Neural cell (in vitro differentiated cells): ENCODE results near the gene NTF4.

ENCODE experiments used
- EZH2 ChIP-seq: fragments of 200-600, 300-800 bp; shearing (Covaris generic), sonication (generic); IDR thresholded peaks from 2 replicates; pipeline ENCODE4 v1.6.1; 2014; ENCODE audit warnings: antibody characterized with exemption, low read length, borderline replicate concordance, mild to moderate bottlenecking; ENCODE audit not compliant: insufficient read depth, poor library complexity, severe bottlenecking
- SMC3 ChIP-seq: fragments of 450-650 bp; conservative IDR thresholded peaks from 2 replicates; pipeline ENCODE4 v1.6.1; 2014; ENCODE audit warnings: antibody characterized with exemption, mild to moderate bottlenecking, moderate library complexity; ENCODE audit not compliant: poor library complexity
- TAF1 ChIP-seq: IDR thresholded peaks from 2 replicates; pipeline ENCODE4 v1.6.1; 2012; ENCODE audit warnings: low read depth
- TF ChIP-seq, protein P1 (sequence below): fragments of 450-650 bp; IDR thresholded peaks from 2 replicates; pipeline ENCODE4 v1.5.1; 2014; ENCODE audit warnings: antibody characterized with exemption, mild to moderate bottlenecking, moderate library complexity; ENCODE audit not compliant: poor library complexity, severe bottlenecking
- TF ChIP-seq, protein P2 (sequence below): IDR thresholded peaks from 2 replicates; pipeline ENCODE4 v1.6.1; 2012; ENCODE audit warnings: borderline replicate concordance

DNA sequence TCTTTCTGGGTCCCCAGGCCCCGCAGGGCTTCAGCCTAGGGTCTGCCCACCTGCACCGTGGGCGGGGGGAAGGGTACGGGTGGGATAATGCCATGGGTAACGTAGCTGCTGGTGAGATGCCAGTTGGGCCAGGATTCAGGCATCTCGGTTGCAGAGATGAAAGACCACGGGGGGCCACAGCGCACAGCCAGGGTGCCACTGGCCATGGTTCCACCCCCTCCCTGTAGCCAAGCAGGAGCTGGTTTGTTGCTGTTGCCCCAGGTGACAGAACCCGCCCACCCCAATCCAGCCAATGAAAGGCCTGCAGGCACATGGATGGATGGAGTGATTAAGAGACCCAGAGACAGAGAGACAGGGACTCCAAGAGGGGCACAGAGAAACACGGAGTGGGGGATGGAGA, 6.1 kb downstream of the NTF4 start:
- TF ChIP-seq, protein P1, sequence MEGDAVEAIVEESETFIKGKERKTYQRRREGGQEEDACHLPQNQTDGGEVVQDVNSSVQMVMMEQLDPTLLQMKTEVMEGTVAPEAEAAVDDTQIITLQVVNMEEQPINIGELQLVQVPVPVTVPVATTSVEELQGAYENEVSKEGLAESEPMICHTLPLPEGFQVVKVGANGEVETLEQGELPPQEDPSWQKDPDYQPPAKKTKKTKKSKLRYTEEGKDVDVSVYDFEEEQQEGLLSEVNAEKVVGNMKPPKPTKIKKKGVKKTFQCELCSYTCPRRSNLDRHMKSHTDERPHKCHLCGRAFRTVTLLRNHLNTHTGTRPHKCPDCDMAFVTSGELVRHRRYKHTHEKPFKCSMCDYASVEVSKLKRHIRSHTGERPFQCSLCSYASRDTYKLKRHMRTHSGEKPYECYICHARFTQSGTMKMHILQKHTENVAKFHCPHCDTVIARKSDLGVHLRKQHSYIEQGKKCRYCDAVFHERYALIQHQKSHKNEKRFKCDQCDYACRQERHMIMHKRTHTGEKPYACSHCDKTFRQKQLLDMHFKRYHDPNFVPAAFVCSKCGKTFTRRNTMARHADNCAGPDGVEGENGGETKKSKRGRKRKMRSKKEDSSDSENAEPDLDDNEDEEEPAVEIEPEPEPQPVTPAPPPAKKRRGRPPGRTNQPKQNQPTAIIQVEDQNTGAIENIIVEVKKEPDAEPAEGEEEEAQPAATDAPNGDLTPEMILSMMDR: no peak
- TF ChIP-seq TAF1: no peak
- no peak for TF ChIP-seq SMC3
- TF ChIP-seq EZH2: no peak
- TF ChIP-seq, protein P2, sequence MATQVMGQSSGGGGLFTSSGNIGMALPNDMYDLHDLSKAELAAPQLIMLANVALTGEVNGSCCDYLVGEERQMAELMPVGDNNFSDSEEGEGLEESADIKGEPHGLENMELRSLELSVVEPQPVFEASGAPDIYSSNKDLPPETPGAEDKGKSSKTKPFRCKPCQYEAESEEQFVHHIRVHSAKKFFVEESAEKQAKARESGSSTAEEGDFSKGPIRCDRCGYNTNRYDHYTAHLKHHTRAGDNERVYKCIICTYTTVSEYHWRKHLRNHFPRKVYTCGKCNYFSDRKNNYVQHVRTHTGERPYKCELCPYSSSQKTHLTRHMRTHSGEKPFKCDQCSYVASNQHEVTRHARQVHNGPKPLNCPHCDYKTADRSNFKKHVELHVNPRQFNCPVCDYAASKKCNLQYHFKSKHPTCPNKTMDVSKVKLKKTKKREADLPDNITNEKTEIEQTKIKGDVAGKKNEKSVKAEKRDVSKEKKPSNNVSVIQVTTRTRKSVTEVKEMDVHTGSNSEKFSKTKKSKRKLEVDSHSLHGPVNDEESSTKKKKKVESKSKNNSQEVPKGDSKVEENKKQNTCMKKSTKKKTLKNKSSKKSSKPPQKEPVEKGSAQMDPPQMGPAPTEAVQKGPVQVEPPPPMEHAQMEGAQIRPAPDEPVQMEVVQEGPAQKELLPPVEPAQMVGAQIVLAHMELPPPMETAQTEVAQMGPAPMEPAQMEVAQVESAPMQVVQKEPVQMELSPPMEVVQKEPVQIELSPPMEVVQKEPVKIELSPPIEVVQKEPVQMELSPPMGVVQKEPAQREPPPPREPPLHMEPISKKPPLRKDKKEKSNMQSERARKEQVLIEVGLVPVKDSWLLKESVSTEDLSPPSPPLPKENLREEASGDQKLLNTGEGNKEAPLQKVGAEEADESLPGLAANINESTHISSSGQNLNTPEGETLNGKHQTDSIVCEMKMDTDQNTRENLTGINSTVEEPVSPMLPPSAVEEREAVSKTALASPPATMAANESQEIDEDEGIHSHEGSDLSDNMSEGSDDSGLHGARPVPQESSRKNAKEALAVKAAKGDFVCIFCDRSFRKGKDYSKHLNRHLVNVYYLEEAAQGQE: no peak
